ENCODE measurements around the gene PDZD2. TPM values are rescaled to one million over a fixed set of nuclear protein-coding genes. Genes with fewer than 3 reads are reported as not detected.

The PDZD2 gene
- total RNA-seq, 1 experiment from 2014 or later: 0.26 TPM

GRCh38 chr5:31815376-31815775 is 176.4 kb downstream of the PDZD2 start:
- DNase-seq (ENCODE audit: low read depth, low spot score): peak; percentile 91
- in situ Hi-C loops (cut with HindIII; ENCODE audit: low pct_unique_long_range_greater_than_20kb, low sequenced_read_pairs): no loop called here

- in situ Hi-C loops (cut with HindIII; ENCODE audit: low pct_unique_long_range_greater_than_20kb, low sequenced_read_pairs): no loop called here
- peak; percentile 62 for DNase-seq (ENCODE audit: low read depth, low spot score)
Measured at GRCh38 chr5:31819926-31820516, 181.1 kb downstream of the PDZD2 start.

GRCh38 chr5:31823472-31823871 is 184.5 kb downstream of the PDZD2 start:
- in situ Hi-C loops (cut with HindIII; ENCODE audit: low pct_unique_long_range_greater_than_20kb, low sequenced_read_pairs): no loop called here
- DNase-seq (ENCODE audit: low read depth, low spot score): peak; percentile 68

GRCh38 chr5:31824869-31825517 is 186.1 kb downstream of the PDZD2 start:
- in situ Hi-C loops (cut with HindIII; ENCODE audit: low pct_unique_long_range_greater_than_20kb, low sequenced_read_pairs): no loop called here
- no peak for DNase-seq (ENCODE audit: low read depth, low spot score)

GRCh38 chr5:31825518-31826068 is 186.7 kb downstream of the PDZD2 start:
- in situ Hi-C loops (cut with HindIII; ENCODE audit: low pct_unique_long_range_greater_than_20kb, low sequenced_read_pairs): no loop called here
- DNase-seq (ENCODE audit: low read depth, low spot score): peak; percentile 85

- DNase-seq (ENCODE audit: low read depth, low spot score): no peak
- in situ Hi-C loops (cut with HindIII; ENCODE audit: low pct_unique_long_range_greater_than_20kb, low sequenced_read_pairs): no loop called here
Measured at GRCh38 chr5:31827867-31828266, 188.9 kb downstream of the PDZD2 start.

GRCh38 chr5:31832966-31833365 is 194.0 kb downstream of the PDZD2 start:
- in situ Hi-C loops (cut with HindIII; ENCODE audit: low pct_unique_long_range_greater_than_20kb, low sequenced_read_pairs): no loop called here
- DNase-seq (ENCODE audit: low read depth, low spot score): no peak

GRCh38 chr5:31833710-31834109 is 194.8 kb downstream of the PDZD2 start:
- no peak for DNase-seq (ENCODE audit: low read depth, low spot score)
- in situ Hi-C loops (cut with HindIII; ENCODE audit: low pct_unique_long_range_greater_than_20kb, low sequenced_read_pairs): no loop called here

GRCh38 chr5:31844622-31845345 is 205.9 kb downstream of the PDZD2 start:
- DNase-seq (ENCODE audit: low read depth, low spot score): peak; percentile 34
- in situ Hi-C loops (cut with HindIII; ENCODE audit: low pct_unique_long_range_greater_than_20kb, low sequenced_read_pairs): loop anchor here (10.0 kb wide), 1 partner anchor 80 kb away; no protein-coding TSS in a partner anchor

GRCh38 chr5:31845361-31845760 is 206.4 kb downstream of the PDZD2 start:
- DNase-seq (ENCODE audit: low read depth, low spot score): no peak
- in situ Hi-C loops (cut with HindIII; ENCODE audit: low pct_unique_long_range_greater_than_20kb, low sequenced_read_pairs): loop anchor here (10.0 kb wide), 1 partner anchor 79 kb away; no protein-coding TSS in a partner anchor

- in situ Hi-C loops (cut with HindIII; ENCODE audit: low pct_unique_long_range_greater_than_20kb, low sequenced_read_pairs): loop anchor here (10.0 kb wide), 1 partner anchor 78 kb away; no protein-coding TSS in a partner anchor
- no peak for DNase-seq (ENCODE audit: low read depth, low spot score)
Measured at GRCh38 chr5:31846934-31847333, 208.0 kb downstream of the PDZD2 start.

GRCh38 chr5:31847354-31847753 is 208.4 kb downstream of the PDZD2 start:
- in situ Hi-C loops (cut with HindIII; ENCODE audit: low pct_unique_long_range_greater_than_20kb, low sequenced_read_pairs): loop anchor here (10.0 kb wide), 1 partner anchor 77 kb away; no protein-coding TSS in a partner anchor

GRCh38 chr5:31850981-31851689 is 212.2 kb downstream of the PDZD2 start:
- DNase-seq (ENCODE audit: low read depth, low spot score): no peak
- in situ Hi-C loops (cut with HindIII; ENCODE audit: low pct_unique_long_range_greater_than_20kb, low sequenced_read_pairs): no loop called here

More at GRCh38 chr5:31847354-31847753, 208.4 kb downstream of the PDZD2 start:
- DNase-seq (ENCODE audit: low read depth, low spot score): no peak

- in situ Hi-C loops (cut with HindIII; ENCODE audit: low pct_unique_long_range_greater_than_20kb, low sequenced_read_pairs): no loop called here
- DNase-seq (ENCODE audit: low read depth, low spot score): no peak
Measured at GRCh38 chr5:31853398-31854135, 214.6 kb downstream of the PDZD2 start.

GRCh38 chr5:31854181-31855133 is 215.5 kb downstream of the PDZD2 start:
- in situ Hi-C loops (cut with HindIII; ENCODE audit: low pct_unique_long_range_greater_than_20kb, low sequenced_read_pairs): no loop called here

More at GRCh38 chr5:31854181-31855133, 215.5 kb downstream of the PDZD2 start:
- DNase-seq (ENCODE audit: low read depth, low spot score): no peak
